Heart right ventricle (tissue), 16 donors: Measurements from ENCODE around the gene TMTC1. TPM values are rescaled to one million over a fixed set of nuclear protein-coding genes. Genes with fewer than 3 reads are reported as not detected.

Source experiments
- ATAC-seq, 8 donors: fragments of 200-7000 bp; cut with Tn5 transposase; one replicate each; pipeline ENCODE4 v1.9.1; 2020; ENCODE audit warnings: mild to moderate bottlenecking in 8 of 8, moderate library complexity in 8 of 8, moderate number of reproducible peaks in 1 of 8
- DNase-seq, 2 donors: peaks; one replicate each; pipeline ENCODE4 v3.0.0-alpha.2; 2020
- H3K27ac ChIP-seq, 10 donors: fragments of 200-600 bp; sonication (generic) in 2 of 10; one replicate each; pipeline versions ENCODE4 v1.5.0 to v1.8.0; 2020 to 2022; ENCODE audit warnings: mild to moderate bottlenecking in 3 of 10
- H3K27me3 ChIP-seq, 7 donors: fragments of 200-600 bp; one replicate each; pipeline ENCODE4 v1.8.0; 2021 to 2022; ENCODE audit warnings: mild to moderate bottlenecking in 2 of 7
- H3K36me3 ChIP-seq, 9 donors: fragments of 200-600 bp; sonication (generic) in 1 of 9; one replicate each; pipeline versions ENCODE4 v1.5.0 to v1.8.0; 2020 to 2022; ENCODE audit warnings: mild to moderate bottlenecking in 2 of 9
- H3K4me1 ChIP-seq, 9 donors: fragments of 200-600 bp; sonication (generic) in 1 of 9; one replicate each; pipeline versions ENCODE4 v1.5.0 to v1.8.0; 2020 to 2022; ENCODE audit warnings: mild to moderate bottlenecking in 4 of 9
- H3K4me3 ChIP-seq, 10 donors: fragments of 200-600 bp; sonication (generic) in 2 of 10; one replicate each; pipeline versions ENCODE4 v1.5.0 to v1.8.0; 2020 to 2022; ENCODE audit warnings: mild to moderate bottlenecking in 7 of 10, moderate library complexity in 2 of 10
- H3K9me3 ChIP-seq, 11 donors: fragments of 200-600 bp in 10 of 11; sonication (generic) in 2 of 11; one replicate each; pipeline versions ENCODE4 v1.5.0 to v1.8.0; 2013 to 2022; ENCODE audit warnings: mild to moderate bottlenecking in 2 of 11, control low read depth in 1 of 11, moderate library complexity in 1 of 11
- CTCF ChIP-seq, 9 donors: fragments of 200-600 bp; sonication (generic) in 2 of 9; IDR thresholded peaks; one replicate each; pipeline versions ENCODE4 v1.5.0 to v1.8.0; 2021 to 2022; ENCODE audit warnings: antibody characterized with exemption in 9 of 9, mild to moderate bottlenecking in 5 of 9, moderate library complexity in 1 of 9
- WGBS, 2 donors: extraction: QIAGEN DNeasy Blood & Tissue Kit; methylation state at CpG; one replicate each; pipeline ENCODE4 v1.1.7; 2013; ENCODE audit warnings: inconsistent platforms in 1 of 2; 5-methylcytosine and 5-hydroxymethylcytosine counted together
- intact Hi-C, 10 donors: fragments of 100-400 bp; cut with DNase I; formaldehyde crosslinking; loops; one replicate each; pipeline versions ENCODE4 v1.11.1 to v1.14.2; 2022
- polyA plus RNA-seq, 2 donors: library from polyadenylated mRNA; stranded (reverse); fragments of 200-250 nt; gene quantifications; one replicate each; pipeline ENCODE4 v1.2.3, GENCODE V29; 2013
- total RNA-seq, 10 donors: library from RNA; stranded (reverse); fragmentation: NEBNext Ultra II Directional in 3 of 10; extraction: Animal tissue kit (Norgen Biotek cat#: 25700) in 3 of 10; gene quantifications; one replicate each; pipeline versions ENCODE4 v1.2.1 to v1.2.4, GENCODE V29; 2021 to 2023
- donor health status: Arrhythmogenic right ventricular cardiomyopathy.
- donor health status: ischemic (EF 13 %, LVEDD 7.1; RV severe dilation, severe dysfunction).
- donor health status: healthy with polysubstance abuse.
- donor health status: DM: no; HTN: yes; CAD: no.
- donor health status: DM: no; HTN: no; CAD: no.
- donor health status: ischemic (EF 25% LVEDD 6.9; RV normal size, moderate dysfunction).
- donor health status: ischemic (EF 25% LVEDD 5.7; RV mildly dilated, moderate dysfunction).
- donor health status: healthy.
- donor health status: DM: yes; HTN: yes; CAD: no.
- donor health status: Ischemic cardiomyopathy.
- donor health status: ischemic (EF 35%, LVEDD 5.7; RV mildly dilated, moderate dysfunction).
- donor health status: nonischemic (EF 11% LVEDD 7.7; RV severe dilation, severe dysfunction).
- donor health status: DM: yes; HTN: yes; CAD: no.
- donor health status: PGD.
- donor health status: ischemic (EF 29% LVEDD 5.4; RV normal size, mild dysfunction).
- donor health status: nonischemic (EF 23%, LVEDD 6.1; RV moderate dilation, normal function).

TMTC1 gene
- total and polyA plus RNA-seq, 12 donors = 9.6 to 54.2 (median 22.9) TPM

- TF ChIP-seq CTCF (IDR thresholded peaks at IDR 0.05) = no peak
- Histone ChIP-seq H3K4me1 (peaks cover 0 to 7% (median 0%) of the 10 kb centered on the region in 9 donors), H3K4me3 (no peak overlapping the region), H3K36me3 (peaks cover 0 to 80% (median 14%) of the 10 kb centered on the region in 9 donors), H3K27me3 (no peaks in the 10 kb centered on the region), H3K9me3 (no peaks in the 10 kb centered on the region), H3K27ac (no peak overlapping the region)
- WGBS, 2 donors = 91 to 92% methylated on average over 7 of the region's 7 CpGs
- DNase-seq (no peak), ATAC-seq (peak in 1 of 8 donors; percentile 20)
- intact Hi-C loops = loop anchor here in 5 of 10 donors (10.0 kb wide), 3 partner anchors 768 to 1288 kb away; no protein-coding TSS in a partner anchor
These were observed 266.5 kb downstream of the TMTC1 start for GRCh38 chr12:29517264-29517663.

DNA sequence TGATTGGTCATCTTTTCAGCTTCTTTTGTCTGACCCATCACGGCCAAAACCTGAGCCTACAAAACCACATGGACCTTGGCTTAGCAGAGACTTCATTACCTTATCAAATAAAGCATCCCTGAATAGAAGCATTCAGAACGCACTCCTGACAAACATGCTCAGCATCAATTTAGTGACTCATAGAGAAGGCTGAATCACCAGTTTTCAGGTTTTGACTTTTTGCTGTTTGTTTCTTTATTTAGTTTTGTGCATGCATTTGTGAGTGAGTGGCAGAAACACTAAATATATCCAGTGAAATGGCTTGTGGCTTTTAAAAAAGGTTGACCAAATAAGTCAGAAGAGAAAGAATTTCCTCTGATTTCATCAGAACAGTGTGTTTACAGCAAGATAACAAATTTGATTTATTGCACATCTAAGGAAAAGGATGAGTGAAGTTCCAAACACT is 267.3 kb downstream of the TMTC1 start:
- intact Hi-C loops = loop anchor here in 5 of 10 donors (10.0 kb wide), 3 partner anchors 768 to 1288 kb away; no protein-coding TSS in a partner anchor
- 76 to 78% methylated on average over 2 of the region's 2 CpGs for WGBS, 2 donors
- no peak for TF ChIP-seq CTCF (IDR thresholded peaks at IDR 0.05)

GRCh38 chr12:29510591-29511185 is 273.1 kb downstream of the TMTC1 start:
- ATAC-seq (no peak), DNase-seq (no peak)
- Histone ChIP-seq H3K36me3 (peaks cover 0 to 86% (median 11%) of the 10 kb centered on the region in 9 donors), H3K27me3 (no peaks in the 10 kb centered on the region), H3K4me1 (no peaks in the 10 kb centered on the region), H3K4me3 (no peak overlapping the region), H3K27ac (no peak overlapping the region), H3K9me3 (no peaks in the 10 kb centered on the region)
- WGBS, 2 donors = 83 to 88% methylated on average over 6 of the region's 6 CpGs
- intact Hi-C loops = loop anchor here in 5 of 10 donors (10.0 kb wide), 3 partner anchors 774 to 1294 kb away; no protein-coding TSS in a partner anchor
- TF ChIP-seq CTCF (IDR thresholded peaks at IDR 0.05) = no peak

More for the DNA sequence above, 267.3 kb downstream of the TMTC1 start:
- Histone ChIP-seq H3K4me1 (peaks cover 0 to 7% (median 0%) of the 10 kb centered on the region in 9 donors), H3K4me3 (no peak overlapping the region), H3K36me3 (peaks cover 0 to 88% (median 18%) of the 10 kb centered on the region in 9 donors), H3K9me3 (no peaks in the 10 kb centered on the region), H3K27me3 (no peaks in the 10 kb centered on the region), H3K27ac (no peak overlapping the region)
- ATAC-seq = no peak
- DNase-seq = no peak

- no peak overlapping the region for H3K4me3 ChIP-seq
- no peak overlapping the region for H3K27ac ChIP-seq
- no peak for ATAC-seq
- intact Hi-C loops = no loop called here
- no peak for TF ChIP-seq CTCF (IDR thresholded peaks at IDR 0.05)
- H3K4me1 ChIP-seq = peaks cover 0 to 5% (median 0%) of the 10 kb centered on the region in 9 donors
- no peaks in the 10 kb centered on the region for H3K27me3 ChIP-seq
- peaks cover 0 to 85% (median 11%) of the 10 kb centered on the region in 9 donors for H3K36me3 ChIP-seq
- H3K9me3 ChIP-seq = no peaks in the 10 kb centered on the region
- DNase-seq = no peak
- WGBS, 2 donors = 98 to 100% methylated on average over 1 of the region's 1 CpG
These were observed 274.2 kb downstream of the TMTC1 start for GRCh38 chr12:29509503-29509902.
